ENCODE measurements around the gene POGLUT3. TPM values are rescaled to one million over a fixed set of nuclear protein-coding genes. Genes with fewer than 3 reads are reported as not detected.

Gene POGLUT3
- total RNA-seq = 10 to 100 TPM in 4 of 6 donors, 1 to 10 TPM in 2; 4.9 to 24.5 (median 15.8) TPM

- ATAC-seq (ENCODE audit: low FRiP score in 2 of 2) (peak; percentile 61 to 90), DNase-seq (peak; percentile 44 to 94)
- H3K4me3 ChIP-seq = peak within 1 kb of the TSS; percentile 46 to 85 (median 62)
- no peaks in the 10 kb centered on the region for H3K27me3 ChIP-seq
- H3K27ac ChIP-seq = peak within 1 kb of the TSS; percentile 92 to 96 (median 92)
- H3K36me3 ChIP-seq = no peaks in the 10 kb centered on the region
- TF ChIP-seq POLR2A (IDR thresholded peaks at IDR 0.05) = peak in 1 of 4 donors; percentile 46
- TF ChIP-seq POLR2AphosphoS5 (IDR thresholded peaks at IDR 0.05) = peak in 1 of 2 donors; percentile 48
- TF ChIP-seq EP300 (IDR thresholded peaks at IDR 0.05) = no peak
- TF ChIP-seq CTCF (IDR thresholded peaks at IDR 0.05) = peak in 2 of 6 experiments; percentile 27 to 39
- WGBS, 2 donors = 0 to 2% methylated on average over 20 to 34 of the region's 84 CpGs
- H3K9me3 ChIP-seq = no peaks in the 10 kb centered on the region
- peaks cover 8 to 20% (median 15%) of the 10 kb centered on the region in 4 donors for H3K4me1 ChIP-seq
These were observed at the start of gene POGLUT3 for GRCh38 chr11:108498046-108498815. TSS of gene POGLUT3 (minus strand) at chr11:108498384. CDS start at chr11:108498366, 18 bp downstream.

DNA sequence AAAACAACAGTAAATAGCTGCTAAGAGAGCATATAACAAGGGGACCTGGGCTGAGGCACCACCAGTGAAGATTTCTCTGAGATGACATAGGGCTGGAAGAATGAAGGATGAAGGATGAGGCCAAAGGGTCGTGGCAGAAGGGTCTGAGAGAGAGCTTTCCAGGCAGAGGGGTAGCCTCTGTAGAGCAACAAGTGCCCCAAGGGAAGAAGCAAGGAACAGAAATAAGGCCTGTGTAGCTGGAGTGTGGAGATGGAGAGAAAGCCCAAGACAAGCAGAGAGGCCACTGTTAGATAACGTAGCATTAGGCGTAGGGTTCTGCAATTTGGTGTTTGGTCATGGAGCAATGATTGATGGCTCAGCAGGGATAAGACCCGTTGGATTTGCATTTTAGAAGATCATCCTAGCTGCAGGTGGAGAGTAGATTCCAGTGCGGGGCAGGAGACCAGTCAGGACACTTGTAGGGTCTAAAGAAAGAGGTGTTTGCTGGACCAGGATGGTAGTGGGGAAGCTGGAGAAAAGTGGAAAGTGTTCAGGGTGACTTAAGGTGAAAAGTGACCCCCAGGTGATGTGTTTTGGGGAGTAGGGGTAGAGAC lies 47.8 kb upstream of the POGLUT3 start:
- no peaks in the 10 kb centered on the region for H3K27me3 ChIP-seq
- ATAC-seq (ENCODE audit: low FRiP score in 2 of 2) = no peak
- 81 to 85% methylated on average over 5 of the region's 5 CpGs for WGBS, 2 donors
- H3K4me1 ChIP-seq = peaks cover 0 to under 1% (median 0%) of the 10 kb centered on the region in 4 donors
- H3K9me3 ChIP-seq = no peaks in the 10 kb centered on the region
- no peak overlapping the region for H3K27ac ChIP-seq
- H3K4me3 ChIP-seq = no peak overlapping the region
- TF ChIP-seq EP300 (IDR thresholded peaks at IDR 0.05) = no peak
- TF ChIP-seq POLR2A (IDR thresholded peaks at IDR 0.05) = no peak
- no peak for TF ChIP-seq POLR2AphosphoS5 (IDR thresholded peaks at IDR 0.05)
- no peak for TF ChIP-seq CTCF (IDR thresholded peaks at IDR 0.05)
- no peaks in the 10 kb centered on the region for H3K36me3 ChIP-seq
- DNase-seq = no peak

DNA sequence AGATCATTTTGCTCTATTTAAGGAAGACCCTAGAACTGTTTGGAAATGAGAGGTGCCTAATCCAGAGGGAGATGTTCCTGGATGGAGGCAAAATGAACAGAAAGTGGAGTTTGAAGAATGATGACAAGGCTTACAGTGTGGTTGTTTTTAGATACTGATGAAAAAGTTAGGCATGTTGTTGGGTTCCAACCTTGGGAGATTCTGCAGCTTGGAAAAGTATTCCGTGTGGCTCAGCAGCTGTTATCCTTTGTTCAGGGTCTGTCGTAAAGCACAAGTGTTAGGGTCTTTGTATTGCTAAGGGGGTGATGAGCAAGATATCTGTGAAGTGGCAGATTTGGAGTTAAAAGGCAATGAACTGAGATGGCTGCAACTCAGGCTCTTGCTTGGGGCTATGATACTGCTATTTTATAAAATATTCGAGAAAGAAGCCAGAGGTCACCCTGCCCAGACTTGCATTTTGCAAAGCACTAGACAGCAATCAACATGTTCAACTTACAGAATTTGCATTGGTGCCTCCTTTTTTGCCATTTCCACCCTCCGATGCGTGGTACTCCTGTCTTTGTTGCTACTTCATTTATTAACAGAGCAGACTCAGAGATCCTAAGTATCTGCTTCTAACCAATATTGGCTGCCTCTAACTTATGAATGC lies 45.3 kb upstream of the POGLUT3 start:
- H3K27ac ChIP-seq = no peak overlapping the region
- no peaks in the 10 kb centered on the region for H3K9me3 ChIP-seq
- 79 to 83% methylated on average over 5 of the region's 5 CpGs for WGBS, 2 donors
- TF ChIP-seq CTCF (IDR thresholded peaks at IDR 0.05) = no peak
- TF ChIP-seq EP300 (IDR thresholded peaks at IDR 0.05) = no peak
- TF ChIP-seq POLR2A (IDR thresholded peaks at IDR 0.05) = no peak
- TF ChIP-seq POLR2AphosphoS5 (IDR thresholded peaks at IDR 0.05) = no peak
- DNase-seq (no peak), ATAC-seq (ENCODE audit: low FRiP score in 2 of 2) (no peak)
- H3K36me3 ChIP-seq = no peaks in the 10 kb centered on the region
- H3K4me1 ChIP-seq = peaks cover 0 to 6% (median 0%) of the 10 kb centered on the region in 4 donors
- no peaks in the 10 kb centered on the region for H3K27me3 ChIP-seq
- H3K4me3 ChIP-seq = no peak overlapping the region

GRCh38 chr11:108541531-108541930 lies 43.3 kb upstream of the POGLUT3 start:
- no peak for ATAC-seq (ENCODE audit: low FRiP score in 2 of 2)
- Histone ChIP-seq H3K9me3 (no peaks in the 10 kb centered on the region), H3K27me3 (no peaks in the 10 kb centered on the region), H3K4me1 (peaks cover 0 to 7% (median 5%) of the 10 kb centered on the region in 4 donors), H3K36me3 (no peaks in the 10 kb centered on the region), H3K27ac (no peak overlapping the region), H3K4me3 (no peak overlapping the region)
- TF ChIP-seq EP300 (IDR thresholded peaks at IDR 0.05) = no peak
- no peak for TF ChIP-seq CTCF (IDR thresholded peaks at IDR 0.05)
- TF ChIP-seq POLR2A (IDR thresholded peaks at IDR 0.05) = no peak
- no peak for DNase-seq
